GM19025 (cell line): ENCODE data around the gene EVI2A.
"Not testable (repeated sequence)": the region's sequence is repeated elsewhere in the genome, so short reads cannot be mapped to it uniquely, and the experiment has no call there.

ENCODE experiments used
- ATAC-seq: cut with Tn5 transposase; IDR thresholded peaks from one replicate; pipeline ENCODE4 v1.9.1; 2021; ENCODE audit warnings: mild to moderate bottlenecking, low read depth, moderate library complexity; ENCODE audit not compliant: unreplicated experiment

EVI2A gene

GRCh38 chr17:31321481-31321880 is at the start of gene EVI2A:
TSS of gene EVI2A (minus strand) at chr17:31321622. CDS start at chr17:31319013, 2,609 bp downstream.
- ATAC-seq = no peak

- no peak for ATAC-seq
Observed at GRCh38 chr17:31369266-31369665, 47.8 kb upstream of the EVI2A start.

GRCh38 chr17:31366088-31366487 is 44.7 kb upstream of the EVI2A start:
- no peak for ATAC-seq

GRCh38 chr17:31364012-31364411 is 42.6 kb upstream of the EVI2A start:
- ATAC-seq = no peak

GRCh38 chr17:31357839-31358394 is 36.5 kb upstream of the EVI2A start:
- ATAC-seq = no peak

GRCh38 chr17:31357091-31357490 is 35.7 kb upstream of the EVI2A start:
- no peak for ATAC-seq

- no peak for ATAC-seq
Observed at GRCh38 chr17:31355935-31356334, 34.5 kb upstream of the EVI2A start.

- ATAC-seq = no peak
Observed at GRCh38 chr17:31349454-31349853, 28.0 kb upstream of the EVI2A start.

- not testable (repeated sequence) for ATAC-seq
Observed at GRCh38 chr17:31345191-31345747, 23.8 kb upstream of the EVI2A start.

GRCh38 chr17:31339906-31340661 is 18.7 kb upstream of the EVI2A start:
- no peak for ATAC-seq

GRCh38 chr17:31329221-31329620 is 7.8 kb upstream of the EVI2A start:
- ATAC-seq = no peak

GRCh38 chr17:31328160-31328535 is 6.7 kb upstream of the EVI2A start:
- no peak for ATAC-seq

GRCh38 chr17:31327534-31328159 is 6.2 kb upstream of the EVI2A start:
- no peak for ATAC-seq

GRCh38 chr17:31323551-31323950 is 2.1 kb upstream of the EVI2A start:
- no peak for ATAC-seq

- no peak for ATAC-seq
Observed at GRCh38 chr17:31321966-31322365, 544 bp upstream of the EVI2A start.

GRCh38 chr17:31320791-31321190 is 631 bp downstream of the EVI2A start:
- no peak for ATAC-seq

- ATAC-seq = no peak
Observed at GRCh38 chr17:31320241-31320640, 1.2 kb downstream of the EVI2A start.

GRCh38 chr17:31318851-31319661 is 2.4 kb downstream of the EVI2A start:
- no peak for ATAC-seq

GRCh38 chr17:31318298-31318801 is 3.1 kb downstream of the EVI2A start:
- ATAC-seq = no peak

GRCh38 chr17:31314782-31315100 is 6.7 kb downstream of the EVI2A start:
- ATAC-seq = no peak
